Measurements from ENCODE around the gene CERK. TPM values are rescaled to one million over a fixed set of nuclear protein-coding genes. Genes with fewer than 3 reads are reported as not detected.

Gene CERK
- total and polyA plus RNA-seq, 4 donors, result 7.9 to 24.3 (median 10.2) TPM

- no peak overlapping the region for H3K4me3 ChIP-seq (ENCODE audit: low read depth in 1 of 3, low read length in 3 of 3)
- no peak for TF ChIP-seq MAX (IDR thresholded peaks at IDR 0.05)
- TF ChIP-seq REST (IDR thresholded peaks at IDR 0.05), result no peak
- no peak for TF ChIP-seq TAF1 (conservative IDR thresholded peaks at IDR 0.05)
- no peak for TF ChIP-seq ATF3 (IDR thresholded peaks at IDR 0.05)
- peaks cover 0 to 5% (median 2%) of the 10 kb centered on the region in 4 donors for H3K4me1 ChIP-seq (ENCODE audit: control insufficient read depth in 4 of 4, insufficient read depth in 4 of 4, low read length in 3 of 4)
- no peak overlapping the region for H3K9ac ChIP-seq (ENCODE audit: low read depth in 1 of 2, low read length in 2 of 2)
- 97% methylated on average over 18 of the region's 18 CpGs for WGBS
- H3K27me3 ChIP-seq (ENCODE audit: control insufficient read depth in 4 of 4, insufficient read depth in 4 of 4, low read length in 3 of 4), result no peaks in the 10 kb centered on the region
- H3K27ac ChIP-seq (ENCODE audit: low read depth in 1 of 2, low read length in 2 of 2), result no peak overlapping the region
- no peaks in the 10 kb centered on the region for H3K9me3 ChIP-seq (ENCODE audit: control insufficient read depth in 4 of 4, low read length in 3 of 4)
- peaks cover 26 to 65% (median 43%) of the 10 kb centered on the region in 4 donors for H3K36me3 ChIP-seq (ENCODE audit: control insufficient read depth in 4 of 4, insufficient read depth in 3 of 4, low read depth in 1 of 4, low read length in 3 of 4)
- DNase-seq (ENCODE audit: low spot score), result no peak
Measured at GRCh38 chr22:46665751-46666280, 72.2 kb downstream of the CERK start.

GRCh38 chr22:46665151-46665695 is 72.8 kb downstream of the CERK start:
- Histone ChIP-seq H3K4me1 (ENCODE audit: control insufficient read depth in 4 of 4, insufficient read depth in 4 of 4, low read length in 3 of 4) (peaks cover 2 to 11% (median 6%) of the 10 kb centered on the region in 4 donors), H3K4me3 (ENCODE audit: low read depth in 1 of 3, low read length in 3 of 3) (no peak overlapping the region), H3K36me3 (ENCODE audit: control insufficient read depth in 4 of 4, insufficient read depth in 3 of 4, low read depth in 1 of 4, low read length in 3 of 4) (peaks cover 25 to 63% (median 41%) of the 10 kb centered on the region in 4 donors), H3K9me3 (ENCODE audit: control insufficient read depth in 4 of 4, low read length in 3 of 4) (no peaks in the 10 kb centered on the region), H3K9ac (ENCODE audit: low read depth in 1 of 2, low read length in 2 of 2) (no peak overlapping the region), H3K27me3 (ENCODE audit: control insufficient read depth in 4 of 4, insufficient read depth in 4 of 4, low read length in 3 of 4) (no peaks in the 10 kb centered on the region), H3K27ac (ENCODE audit: low read depth in 1 of 2, low read length in 2 of 2) (no peak overlapping the region)
- no peak for TF ChIP-seq NR2F2 (IDR thresholded peaks at IDR 0.05)
- TF ChIP-seq HNF4G (IDR thresholded peaks at IDR 0.05), result no peak
- no peak for TF ChIP-seq ATF3 (IDR thresholded peaks at IDR 0.05)
- TF ChIP-seq EGR1 (IDR thresholded peaks at IDR 0.05; ENCODE audit: low read depth in 2 of 2), result no peak
- no peak for TF ChIP-seq REST (IDR thresholded peaks at IDR 0.05)
- no peak for TF ChIP-seq RXRA (IDR thresholded peaks at IDR 0.05)
- no peak for TF ChIP-seq GABPA (IDR thresholded peaks at IDR 0.05 in 1 of 2, conservative IDR thresholded peaks at IDR 0.05 in 1 of 2)
- no peak for TF ChIP-seq FOXA2 (IDR thresholded peaks at IDR 0.05)
- no peak for TF ChIP-seq JUND (IDR thresholded peaks at IDR 0.05)
- TF ChIP-seq SP1 (IDR thresholded peaks at IDR 0.05), result no peak
- TF ChIP-seq TAF1 (conservative IDR thresholded peaks at IDR 0.05), result no peak
- TF ChIP-seq YY1 (IDR thresholded peaks at IDR 0.05), result no peak
- TF ChIP-seq RAD21 (IDR thresholded peaks at IDR 0.05), result no peak
- TF ChIP-seq FOXA1 (IDR thresholded peaks at IDR 0.05), result no peak
- no peak for TF ChIP-seq ZBTB33 (IDR thresholded peaks at IDR 0.05)
- TF ChIP-seq CTCF (IDR thresholded peaks at IDR 0.05; ENCODE audit: low read depth, low read length, missing input control), result no peak
- TF ChIP-seq HNF4A (conservative IDR thresholded peaks at IDR 0.05), result no peak
- no peak for TF ChIP-seq MAX (IDR thresholded peaks at IDR 0.05)
- 97% methylated on average over 21 of the region's 21 CpGs for WGBS
- DNase-seq (ENCODE audit: low spot score), result no peak
